NCI-H2081 treated with DMSO at 0.1 percent for 48 hours (cell line): ENCODE measurements around the gene LLGL2.
"Not testable (repeated sequence)": the region's sequence is repeated elsewhere in the genome, so short reads cannot be mapped to it uniquely, and the experiment has no call there.

ENCODE experiments used
- DNase-seq: peaks from one replicate; lab custom pipeline; 2025; lab: John Stamatoyannopoulos, UW

LLGL2 gene

DNA sequence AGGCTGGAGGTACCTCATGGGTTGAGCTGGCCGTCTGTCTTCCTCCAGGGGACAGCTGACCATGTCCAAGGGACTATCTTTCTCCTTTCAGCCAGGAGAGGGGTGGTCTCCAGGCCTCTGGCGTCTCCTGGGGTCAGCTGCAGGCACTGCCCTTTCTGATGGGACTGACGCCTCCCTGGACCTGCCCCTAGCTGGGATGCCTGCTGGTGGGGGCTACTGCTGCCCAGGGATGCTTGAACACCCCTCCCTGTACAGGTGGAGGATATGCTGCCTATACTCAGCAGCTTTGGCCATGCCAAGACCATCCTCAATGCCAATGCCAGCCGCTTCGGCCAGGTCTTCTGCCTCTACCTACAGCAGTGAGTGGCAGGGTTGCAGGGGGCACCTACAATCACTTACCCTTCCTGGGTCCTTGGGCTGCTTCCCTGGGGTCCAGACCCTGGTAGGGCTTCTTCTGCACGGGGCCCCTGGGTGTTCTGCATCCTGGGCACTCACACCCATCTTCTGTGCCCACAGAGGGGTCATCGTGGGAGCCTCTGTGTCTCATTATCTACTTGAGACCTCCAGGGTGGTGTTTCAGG lies 66.3 kb downstream of the LLGL2 start:
- DNase-seq, result no peak

GRCh38 chr17:75592348-75593020 lies 67.0 kb downstream of the LLGL2 start:
- no peak for DNase-seq

- DNase-seq, result not testable (repeated sequence)
These were observed 67.9 kb downstream of the LLGL2 start for GRCh38 chr17:75593430-75593829.

DNA sequence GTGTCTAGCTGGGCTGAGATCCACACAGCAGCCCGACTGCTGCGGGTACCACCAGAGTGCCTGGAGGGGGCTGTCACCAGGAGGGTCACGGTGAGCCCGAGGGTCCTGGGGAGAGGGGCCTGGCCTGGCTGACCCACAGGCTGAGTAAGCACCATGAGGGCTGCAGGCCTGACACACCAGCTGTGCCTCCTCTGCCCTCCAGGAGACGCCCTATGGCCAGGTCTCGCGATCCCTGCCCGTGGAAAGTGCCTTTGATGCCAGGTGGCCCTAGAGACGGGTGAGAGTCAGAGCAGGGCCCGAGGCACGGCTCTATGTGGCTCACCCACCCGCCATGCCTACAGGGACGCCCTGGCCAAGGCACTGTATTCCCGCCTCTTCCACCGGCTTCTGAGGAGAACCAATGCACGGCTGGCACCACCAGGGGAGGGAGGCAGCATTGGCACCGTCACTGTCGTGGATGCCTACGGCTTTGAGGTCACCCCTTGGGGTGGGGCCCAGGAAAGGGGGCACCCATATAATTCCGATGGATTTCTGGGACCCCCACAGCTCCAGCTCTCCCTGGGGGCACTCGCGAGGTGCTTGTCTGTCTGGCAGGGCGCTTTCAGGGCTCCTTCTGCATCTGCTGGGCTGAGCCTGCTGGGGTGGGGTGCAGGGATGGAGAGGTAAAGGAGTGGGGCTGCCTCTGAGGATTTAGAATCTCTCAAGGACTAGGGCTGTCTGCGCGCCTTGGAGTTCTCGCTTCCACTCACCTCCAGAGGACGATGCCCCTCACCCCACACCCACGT lies 69.2 kb downstream of the LLGL2 start:
- no peak for DNase-seq

- DNase-seq, result no peak
These were observed 69.9 kb downstream of the LLGL2 start for GRCh38 chr17:75595284-75595919.

GRCh38 chr17:75595920-75596313 lies 70.4 kb downstream of the LLGL2 start:
- DNase-seq, result no peak

- no peak for DNase-seq
These were observed 71.0 kb downstream of the LLGL2 start for GRCh38 chr17:75596320-75597087.

DNA sequence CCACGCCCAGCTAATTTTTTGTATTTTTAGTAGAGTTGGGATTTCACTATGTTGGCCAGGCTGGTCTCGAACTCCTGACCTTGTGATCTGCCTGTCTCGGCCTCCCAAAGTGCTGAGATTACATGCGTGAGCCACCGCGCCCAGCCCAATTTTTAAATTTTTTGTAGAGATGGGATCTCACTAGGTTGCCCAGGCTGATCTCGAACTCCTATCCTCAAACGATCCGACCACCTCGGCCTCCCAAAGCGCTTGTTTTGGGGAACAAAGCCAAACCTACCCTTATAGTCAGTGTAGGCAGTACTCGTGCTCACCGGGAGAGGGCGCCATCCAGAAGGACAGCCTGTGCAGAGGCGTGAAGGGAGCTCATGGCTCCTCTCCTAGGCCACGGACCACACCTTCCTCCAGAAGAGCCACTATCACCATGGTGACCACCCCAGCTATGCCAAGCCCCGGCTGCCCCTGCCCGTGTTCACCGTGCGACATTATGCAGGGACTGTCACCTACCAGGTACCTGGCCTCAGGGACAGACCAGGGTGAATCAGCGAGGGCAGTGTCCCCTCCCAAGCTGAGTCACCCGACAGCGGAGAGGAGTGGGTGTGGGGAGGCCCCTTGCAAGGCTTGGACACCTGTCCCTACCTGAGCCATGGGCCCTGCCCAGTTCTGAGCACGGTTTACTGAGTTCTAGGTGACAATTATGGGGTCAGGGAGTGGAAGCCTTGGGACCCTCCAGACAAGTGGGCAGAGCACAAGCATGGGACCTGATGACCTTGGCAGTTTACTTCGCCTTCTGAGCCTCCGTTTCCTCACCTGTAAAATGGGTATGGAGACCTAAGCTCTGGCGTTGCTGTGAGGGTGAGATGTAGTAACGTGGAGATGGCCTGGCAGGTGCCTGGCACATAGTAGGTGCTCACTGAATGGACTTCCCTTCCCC lies 75.8 kb downstream of the LLGL2 start:
- no peak for DNase-seq

- DNase-seq, result no peak
These were observed 77.1 kb downstream of the LLGL2 start for GRCh38 chr17:75602644-75603043.

- DNase-seq, result no peak
These were observed 77.6 kb downstream of the LLGL2 start for GRCh38 chr17:75603123-75603522.

DNA sequence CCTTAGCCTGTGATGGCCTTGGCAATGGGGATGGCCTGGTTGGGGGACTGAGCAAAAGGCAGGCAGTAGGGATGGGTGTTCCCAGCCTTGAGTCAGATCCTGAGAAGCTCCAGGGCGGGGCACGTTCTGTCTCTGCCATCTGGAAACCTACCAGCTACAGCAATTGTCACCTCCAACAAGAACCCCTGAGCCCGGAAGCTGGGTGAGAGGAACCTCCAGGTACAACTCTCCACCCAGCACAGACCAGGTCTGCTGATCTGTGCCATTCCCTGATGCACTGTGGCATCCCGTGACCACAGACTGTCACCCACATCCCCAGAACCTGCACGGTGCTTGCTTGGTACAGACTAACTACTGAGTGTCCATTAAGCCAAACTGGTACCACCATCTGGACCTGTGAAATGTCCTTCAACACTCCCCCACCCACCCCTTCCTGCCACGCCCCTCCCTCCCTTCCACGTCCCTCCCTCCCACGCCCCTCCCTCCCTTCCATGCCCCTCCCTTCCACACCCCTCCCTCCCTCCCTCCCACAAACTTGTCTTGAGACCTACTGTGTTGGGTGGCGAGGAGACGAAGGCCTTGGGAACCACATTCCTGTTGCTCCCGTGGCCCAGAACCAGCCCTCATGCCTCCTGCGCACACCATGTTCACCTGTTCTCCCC lies 78.7 kb downstream of the LLGL2 start:
- no peak for DNase-seq

GRCh38 chr17:75605790-75606189 lies 80.3 kb downstream of the LLGL2 start:
- no peak for DNase-seq

GRCh38 chr17:75607086-75607485 lies 81.6 kb downstream of the LLGL2 start:
- DNase-seq, result no peak

- DNase-seq, result no peak
These were observed 84.8 kb downstream of the LLGL2 start for GRCh38 chr17:75610103-75610984.

GRCh38 chr17:75611851-75612429 lies 86.4 kb downstream of the LLGL2 start:
- no peak for DNase-seq

GRCh38 chr17:75612906-75613626 lies 87.6 kb downstream of the LLGL2 start:
- no peak for DNase-seq

DNA sequence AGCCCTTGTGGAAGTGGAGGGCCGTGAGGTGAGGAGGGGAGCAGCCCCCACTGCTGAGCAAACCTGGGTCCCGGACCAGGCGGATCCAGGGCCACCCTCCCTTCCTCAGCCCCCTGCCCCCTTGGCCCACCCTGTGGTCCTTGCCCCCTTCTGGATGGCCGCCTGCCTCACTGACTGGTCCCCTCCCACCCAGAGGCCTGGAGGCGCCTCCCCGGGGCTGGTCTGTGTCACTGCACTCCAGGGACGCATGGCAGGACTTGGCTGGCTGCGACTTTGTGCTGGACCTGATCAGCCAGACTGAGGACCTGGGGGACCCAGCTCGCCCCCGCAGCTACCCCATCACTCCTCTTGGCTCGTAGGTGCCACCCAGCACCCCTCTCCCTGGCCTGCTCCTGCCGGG lies 88.5 kb downstream of the LLGL2 start:
- DNase-seq, result no peak

GRCh38 chr17:75614556-75615270 lies 89.2 kb downstream of the LLGL2 start:
- DNase-seq, result no peak
